ENCODE measurements around the gene DCST1. TPM values are rescaled to one million over a fixed set of nuclear protein-coding genes. Genes with fewer than 3 reads are reported as not detected.

DCST1 gene
- total and polyA plus RNA-seq, 2 of the 13 experiments (the other 11 are each of a cell fraction or from before 2014, with no cell fraction given): 0.04 TPM; not detected in 1

- TF ChIP-seq DZIP1 (CRISPR knock-in tag; IDR thresholded peaks at IDR 0.05) (no peak), RFXANK (CRISPR knock-in tag; IDR thresholded peaks at IDR 0.05) (no peak), KDM3A (CRISPR knock-in tag; IDR thresholded peaks at IDR 0.05; ENCODE audit: low read depth) (peak; percentile 87), ZNF570 (CRISPR knock-in tag; IDR thresholded peaks at IDR 0.05; ENCODE audit: borderline replicate concordance) (no peak), ZNF451 (CRISPR knock-in tag; IDR thresholded peaks at IDR 0.05) (no peak), ZNF737 (CRISPR knock-in tag; IDR thresholded peaks at IDR 0.05; ENCODE audit: borderline replicate concordance) (no peak), ZBTB20 (CRISPR knock-in tag; IDR thresholded peaks at IDR 0.05; ENCODE audit: borderline replicate concordance, low read depth) (peak; percentile 37; the same call in 1 of the 2 replicates), ZNF850 (CRISPR knock-in tag; conservative IDR thresholded peaks at IDR 0.05) (no peak), ISX (CRISPR knock-in tag; conservative IDR thresholded peaks at IDR 0.05) (no peak), ZFP36 (IDR thresholded peaks at IDR 0.05; ENCODE audit: borderline replicate concordance, low read depth, low read length, partially characterized antibody) (no peak), ERF (CRISPR knock-in tag; IDR thresholded peaks at IDR 0.05) (no peak; the same call in 1 of the 2 replicates), MAFF (IDR thresholded peaks at IDR 0.05; ENCODE audit: low read depth, low read length) (no peak), TRIM24 (CRISPR knock-in tag; IDR thresholded peaks at IDR 0.05) (no peak), ZNF326 (CRISPR knock-in tag; IDR thresholded peaks at IDR 0.05; ENCODE audit: borderline replicate concordance) (no peak), NAIF1 (CRISPR knock-in tag; IDR thresholded peaks at IDR 0.05; ENCODE audit: borderline replicate concordance) (peak; percentile 69; the same call in 1 of the 2 replicates), NCOA5 (CRISPR knock-in tag; IDR thresholded peaks at IDR 0.05) (no peak), TCF7 (IDR thresholded peaks at IDR 0.05; ENCODE audit: low read depth) (no peak), RARA (CRISPR knock-in tag; IDR thresholded peaks at IDR 0.05) (0 out of 2 replicates have a peak, but pooled peaks have one; percentile 15), ZNF12 (CRISPR knock-in tag; IDR thresholded peaks at IDR 0.05) (no peak), ZBTB7A (CRISPR knock-in tag; IDR thresholded peaks at IDR 0.05) (no peak)
- TF ChIP-seq, protein P1, sequence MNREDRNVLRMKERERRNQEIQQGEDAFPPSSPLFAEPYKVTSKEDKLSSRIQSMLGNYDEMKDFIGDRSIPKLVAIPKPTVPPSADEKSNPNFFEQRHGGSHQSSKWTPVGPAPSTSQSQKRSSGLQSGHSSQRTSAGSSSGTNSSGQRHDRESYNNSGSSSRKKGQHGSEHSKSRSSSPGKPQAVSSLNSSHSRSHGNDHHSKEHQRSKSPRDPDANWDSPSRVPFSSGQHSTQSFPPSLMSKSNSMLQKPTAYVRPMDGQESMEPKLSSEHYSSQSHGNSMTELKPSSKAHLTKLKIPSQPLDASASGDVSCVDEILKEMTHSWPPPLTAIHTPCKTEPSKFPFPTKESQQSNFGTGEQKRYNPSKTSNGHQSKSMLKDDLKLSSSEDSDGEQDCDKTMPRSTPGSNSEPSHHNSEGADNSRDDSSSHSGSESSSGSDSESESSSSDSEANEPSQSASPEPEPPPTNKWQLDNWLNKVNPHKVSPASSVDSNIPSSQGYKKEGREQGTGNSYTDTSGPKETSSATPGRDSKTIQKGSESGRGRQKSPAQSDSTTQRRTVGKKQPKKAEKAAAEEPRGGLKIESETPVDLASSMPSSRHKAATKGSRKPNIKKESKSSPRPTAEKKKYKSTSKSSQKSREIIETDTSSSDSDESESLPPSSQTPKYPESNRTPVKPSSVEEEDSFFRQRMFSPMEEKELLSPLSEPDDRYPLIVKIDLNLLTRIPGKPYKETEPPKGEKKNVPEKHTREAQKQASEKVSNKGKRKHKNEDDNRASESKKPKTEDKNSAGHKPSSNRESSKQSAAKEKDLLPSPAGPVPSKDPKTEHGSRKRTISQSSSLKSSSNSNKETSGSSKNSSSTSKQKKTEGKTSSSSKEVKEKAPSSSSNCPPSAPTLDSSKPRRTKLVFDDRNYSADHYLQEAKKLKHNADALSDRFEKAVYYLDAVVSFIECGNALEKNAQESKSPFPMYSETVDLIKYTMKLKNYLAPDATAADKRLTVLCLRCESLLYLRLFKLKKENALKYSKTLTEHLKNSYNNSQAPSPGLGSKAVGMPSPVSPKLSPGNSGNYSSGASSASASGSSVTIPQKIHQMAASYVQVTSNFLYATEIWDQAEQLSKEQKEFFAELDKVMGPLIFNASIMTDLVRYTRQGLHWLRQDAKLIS (CRISPR knock-in tag; IDR thresholded peaks at IDR 0.05): no peak
- TF ChIP-seq, protein P2, sequence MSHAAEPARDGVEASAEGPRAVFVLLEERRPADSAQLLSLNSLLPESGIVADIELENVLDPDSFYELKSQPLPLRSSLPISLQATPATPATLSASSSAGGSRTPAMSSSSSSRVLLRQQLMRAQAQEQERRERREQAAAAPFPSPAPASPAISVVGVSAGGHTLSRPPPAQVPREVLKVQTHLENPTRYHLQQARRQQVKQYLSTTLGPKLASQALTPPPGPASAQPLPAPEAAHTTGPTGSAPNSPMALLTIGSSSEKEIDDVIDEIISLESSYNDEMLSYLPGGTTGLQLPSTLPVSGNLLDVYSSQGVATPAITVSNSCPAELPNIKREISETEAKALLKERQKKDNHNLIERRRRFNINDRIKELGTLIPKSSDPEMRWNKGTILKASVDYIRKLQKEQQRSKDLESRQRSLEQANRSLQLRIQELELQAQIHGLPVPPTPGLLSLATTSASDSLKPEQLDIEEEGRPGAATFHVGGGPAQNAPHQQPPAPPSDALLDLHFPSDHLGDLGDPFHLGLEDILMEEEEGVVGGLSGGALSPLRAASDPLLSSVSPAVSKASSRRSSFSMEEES (CRISPR knock-in tag; IDR thresholded peaks at IDR 0.05): no peak
- TF ChIP-seq, protein P3, sequence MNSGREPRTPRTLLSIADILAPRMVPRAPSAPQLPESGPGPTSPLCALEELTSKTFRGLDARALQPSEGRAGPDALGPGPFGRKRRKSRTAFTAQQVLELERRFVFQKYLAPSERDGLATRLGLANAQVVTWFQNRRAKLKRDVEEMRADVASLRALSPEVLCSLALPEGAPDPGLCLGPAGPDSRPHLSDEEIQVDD (CRISPR knock-in tag; IDR thresholded peaks at IDR 0.05; ENCODE audit: borderline replicate concordance): peak; percentile 59; the same call in 1 of the 2 replicates
These were observed 51.3 kb downstream of the DCST1 start (continued) for GRCh38 chr1:155084722-155085503.
